ENCODE data around the gene DUSP18. TPM values are rescaled to one million over a fixed set of nuclear protein-coding genes. Genes with fewer than 3 reads are reported as not detected.

DUSP18 gene
- polyA plus RNA-seq, 3 donors = 13.2 to 34.5 (median 18.9) TPM

DNA sequence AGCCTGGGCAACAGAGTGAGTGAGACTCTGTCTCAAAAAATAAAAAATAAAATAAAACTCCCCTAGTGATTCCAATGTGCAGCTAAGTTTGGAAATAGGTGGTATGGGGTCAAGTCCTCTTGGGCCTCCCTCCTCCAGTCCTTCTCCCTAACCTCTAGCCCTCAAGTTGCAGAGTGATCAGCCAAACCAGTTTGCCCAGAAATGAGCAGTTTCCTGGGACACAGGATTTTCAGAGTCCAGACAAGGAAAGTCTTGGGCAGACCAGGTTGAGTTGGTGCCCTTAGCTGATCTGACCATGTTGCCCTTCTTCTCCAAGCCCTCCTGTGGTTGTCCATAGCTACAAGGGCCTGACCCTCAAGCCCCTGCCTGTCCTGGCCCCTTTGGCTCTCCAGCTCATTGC, 52.8 kb downstream of the DUSP18 start:
- Histone ChIP-seq H3K4me3 (replicated peaks in 1 of 3; ENCODE audit: low read depth in 2 of 3, low read length in 3 of 3) (no peak overlapping the region), H3K27ac (ENCODE audit: low read depth in 1 of 2, low read length in 2 of 2) (peak overlapping the region; percentile 34 to 79), H3K79me2 (ENCODE audit: insufficient read depth, low read length) (no peaks in the 10 kb centered on the region), H3K4me2 (replicated peaks; ENCODE audit: extremely low read depth, low read length, poor library complexity, severe bottlenecking) (no peak overlapping the region), H3K9ac (ENCODE audit: insufficient read depth, low read length, poor library complexity, severe bottlenecking) (no peak overlapping the region), H3K36me3 (replicated peaks in 1 of 2; ENCODE audit: control insufficient read depth in 1 of 2, insufficient read depth in 2 of 2, low read length in 2 of 2) (no peaks in the 10 kb centered on the region), H2AFZ (ENCODE audit: insufficient read depth, low read depth, low read length, poor library complexity, severe bottlenecking) (no peak overlapping the region), H3K9me3 (replicated peaks in 1 of 2; ENCODE audit: control insufficient read depth in 1 of 2, insufficient read depth in 1 of 2, low read length in 2 of 2) (no peaks in the 10 kb centered on the region), H3K4me1 (ENCODE audit: control insufficient read depth in 1 of 2, insufficient read depth in 2 of 2, low read length in 2 of 2) (peaks cover 26 to 38% of the 10 kb centered on the region in 2 donors), H3K27me3 (ENCODE audit: control insufficient read depth in 2 of 2, insufficient read depth in 2 of 2, low read length in 2 of 2) (no peaks in the 10 kb centered on the region), H4K20me1 (ENCODE audit: insufficient read depth, low read length) (no peaks in the 10 kb centered on the region)
- TF ChIP-seq, protein P1, sequence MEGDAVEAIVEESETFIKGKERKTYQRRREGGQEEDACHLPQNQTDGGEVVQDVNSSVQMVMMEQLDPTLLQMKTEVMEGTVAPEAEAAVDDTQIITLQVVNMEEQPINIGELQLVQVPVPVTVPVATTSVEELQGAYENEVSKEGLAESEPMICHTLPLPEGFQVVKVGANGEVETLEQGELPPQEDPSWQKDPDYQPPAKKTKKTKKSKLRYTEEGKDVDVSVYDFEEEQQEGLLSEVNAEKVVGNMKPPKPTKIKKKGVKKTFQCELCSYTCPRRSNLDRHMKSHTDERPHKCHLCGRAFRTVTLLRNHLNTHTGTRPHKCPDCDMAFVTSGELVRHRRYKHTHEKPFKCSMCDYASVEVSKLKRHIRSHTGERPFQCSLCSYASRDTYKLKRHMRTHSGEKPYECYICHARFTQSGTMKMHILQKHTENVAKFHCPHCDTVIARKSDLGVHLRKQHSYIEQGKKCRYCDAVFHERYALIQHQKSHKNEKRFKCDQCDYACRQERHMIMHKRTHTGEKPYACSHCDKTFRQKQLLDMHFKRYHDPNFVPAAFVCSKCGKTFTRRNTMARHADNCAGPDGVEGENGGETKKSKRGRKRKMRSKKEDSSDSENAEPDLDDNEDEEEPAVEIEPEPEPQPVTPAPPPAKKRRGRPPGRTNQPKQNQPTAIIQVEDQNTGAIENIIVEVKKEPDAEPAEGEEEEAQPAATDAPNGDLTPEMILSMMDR (IDR thresholded peaks at IDR 0.05) = no peak
- Mint-ChIP-seq H3K36me3 (peaks cover 20 to 23% of the 10 kb centered on the region in 2 donors), H3K9me3 (no peaks in the 10 kb centered on the region), H3K4me3 (no peak overlapping the region), H3K27ac (peak overlapping the region; percentile 73 to 93 (median 88)), H3K27me3 (ENCODE audit: low read depth in 3 of 3) (peaks cover 1 to 6% (median 2%) of the 10 kb centered on the region in 3 donors), H3K4me1 (peaks cover 29% of the 10 kb centered on the region)
- no peak for DNase-seq
- intact Hi-C loops (cut with micrococcal nuclease) = no loop called here

DNA sequence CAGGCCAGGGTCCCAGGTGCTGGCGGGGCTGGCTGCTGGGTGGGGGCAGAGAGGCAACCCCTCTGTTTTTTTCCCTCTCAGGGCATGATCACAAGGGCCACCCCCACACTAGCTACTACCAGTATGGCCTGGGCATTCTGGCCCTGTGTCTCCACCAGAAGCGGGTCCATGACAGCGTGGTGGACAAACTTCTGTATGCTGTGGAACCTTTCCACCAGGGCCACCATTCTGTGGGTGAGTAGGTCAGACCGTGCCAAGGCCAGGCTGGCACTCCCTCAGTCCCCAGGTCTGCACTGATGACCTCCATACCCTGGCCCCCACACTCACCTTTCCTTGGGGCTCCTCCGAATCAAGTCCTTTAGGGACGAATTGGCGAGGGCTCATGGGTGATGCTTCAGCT, 53.4 kb downstream of the DUSP18 start:
- Mint-ChIP-seq H3K27ac (no peak overlapping the region), H3K9me3 (peaks cover 0 to 4% (median 0%) of the 10 kb centered on the region in 7 donors), H3K27me3 (ENCODE audit: low read depth in 3 of 3) (peaks cover 1 to 6% (median 2%) of the 10 kb centered on the region in 3 donors), H3K36me3 (peaks cover 17 to 25% of the 10 kb centered on the region in 2 donors), H3K4me1 (peaks cover 35% of the 10 kb centered on the region), H3K4me3 (no peak overlapping the region)
- Histone ChIP-seq H3K27ac (ENCODE audit: low read depth in 1 of 2, low read length in 2 of 2) (no peak overlapping the region), H3K9ac (ENCODE audit: insufficient read depth, low read length, poor library complexity, severe bottlenecking) (no peak overlapping the region), H3K4me2 (replicated peaks; ENCODE audit: extremely low read depth, low read length, poor library complexity, severe bottlenecking) (no peak overlapping the region), H3K4me3 (replicated peaks in 1 of 3; ENCODE audit: low read depth in 2 of 3, low read length in 3 of 3) (no peak overlapping the region), H3K4me1 (ENCODE audit: control insufficient read depth in 1 of 2, insufficient read depth in 2 of 2, low read length in 2 of 2) (peaks cover 32 to 44% of the 10 kb centered on the region in 2 donors), H3K27me3 (ENCODE audit: control insufficient read depth in 2 of 2, insufficient read depth in 2 of 2, low read length in 2 of 2) (no peaks in the 10 kb centered on the region), H3K79me2 (ENCODE audit: insufficient read depth, low read length) (no peaks in the 10 kb centered on the region), H2AFZ (ENCODE audit: insufficient read depth, low read depth, low read length, poor library complexity, severe bottlenecking) (no peak overlapping the region), H4K20me1 (ENCODE audit: insufficient read depth, low read length) (no peaks in the 10 kb centered on the region), H3K9me3 (replicated peaks in 1 of 2; ENCODE audit: control insufficient read depth in 1 of 2, insufficient read depth in 1 of 2, low read length in 2 of 2) (no peaks in the 10 kb centered on the region), H3K36me3 (replicated peaks in 1 of 2; ENCODE audit: control insufficient read depth in 1 of 2, insufficient read depth in 2 of 2, low read length in 2 of 2) (no peaks in the 10 kb centered on the region)
- TF ChIP-seq, protein P1 (IDR thresholded peaks at IDR 0.05) = no peak
- DNase-seq = no peak
- WGBS (ENCODE audit: insufficient coverage) = 100% methylated on average over 1 of the region's 7 CpGs
- intact Hi-C loops (cut with micrococcal nuclease) = no loop called here
